MM.1S (cell line): ENCODE data around the gene ASTN1.

Experiments used
- DNase-seq: peaks from one replicate; pipeline ENCODE4 v3.0.0-alpha.2; 2015
- H2AFZ ChIP-seq: fragments of 300-600 bp; sonication (generic); 2 replicates; pipeline ENCODE4 v1.6.0; 2016; ENCODE audit warnings: antibody characterized with exemption, low read length
- H3F3A ChIP-seq: fragments of 300-600 bp; sonication (generic); 2 replicates; pipeline ENCODE4 v1.6.1; 2016; ENCODE audit warnings: mild to moderate bottlenecking, antibody characterized with exemption, low read length, moderate library complexity, mixed read lengths; ENCODE audit not compliant: insufficient read depth
- H3K27ac ChIP-seq: fragments of 300-600 bp; sonication (generic); 2 replicates; pipeline ENCODE4 v1.5.1; 2016; ENCODE audit warnings: mild to moderate bottlenecking, low read length
- H3K27me3 ChIP-seq: fragments of 300-600 bp; sonication (generic); replicated peaks from 2 replicates; pipeline ENCODE4 v1.6.0; 2016; ENCODE audit warnings: low read length; ENCODE audit not compliant: insufficient read depth
- H3K36me3 ChIP-seq: fragments of 300-600 bp; sonication (generic); replicated peaks from 2 replicates; pipeline ENCODE4 v1.6.1; 2016; ENCODE audit warnings: mild to moderate bottlenecking, low read length, mixed read lengths; ENCODE audit not compliant: insufficient read depth
- H3K4me1 ChIP-seq: fragments of 300-600 bp; sonication (generic); 2 replicates; pipeline ENCODE4 v1.6.1; 2016; ENCODE audit warnings: low read length, mixed read lengths
- H3K4me2 ChIP-seq: fragments of 300-600 bp; sonication (generic); 2 replicates; pipeline ENCODE4 v1.6.0; 2016; ENCODE audit warnings: low read depth, low read length
- H3K4me3 ChIP-seq: fragments of 300-600 bp; sonication (generic); 2 replicates; pipeline ENCODE4 v1.5.1; 2016; ENCODE audit warnings: low read length, mixed read lengths
- H3K79me2 ChIP-seq: fragments of 300-600 bp; sonication (generic); 2 replicates; pipeline ENCODE4 v1.6.1; 2016; ENCODE audit warnings: mixed run types, low read length, mixed read lengths
- H3K9ac ChIP-seq: fragments of 300-600 bp; sonication (generic); 2 replicates; pipeline ENCODE4 v1.6.1; 2016; ENCODE audit warnings: low read length, mixed read lengths
- H3K9me2 ChIP-seq: fragments of 300-600 bp; sonication (generic); replicated peaks from 2 replicates; pipeline ENCODE4 v1.6.1; 2016; ENCODE audit warnings: mild to moderate bottlenecking, low read length, mixed read lengths; ENCODE audit not compliant: insufficient read depth
- H3K9me3 ChIP-seq: fragments of 300-600 bp; sonication (generic); replicated peaks from 2 replicates; pipeline ENCODE4 v1.6.1; 2016; ENCODE audit warnings: mild to moderate bottlenecking, low read length, mixed read lengths; ENCODE audit not compliant: insufficient read depth
- H4K20me1 ChIP-seq: fragments of 300-600 bp; sonication (generic); 2 replicates; pipeline ENCODE4 v1.6.1; 2016; ENCODE audit warnings: mild to moderate bottlenecking, low read length, moderate library complexity, mixed read lengths; ENCODE audit not compliant: insufficient read depth
- EZH2 ChIP-seq: fragments of 300-600 bp; sonication (generic); optimal IDR thresholded peaks from 2 replicates; pipeline ENCODE3; 2017; ENCODE audit warnings: low read depth, mild to moderate bottlenecking, antibody characterized with exemption, low read length, mixed read lengths
- EZH2phosphoT487 ChIP-seq: fragments of 300-600 bp; sonication (generic); IDR thresholded peaks from 2 replicates; pipeline ENCODE4 v1.6.1; 2018; ENCODE audit warnings: antibody characterized with exemption, low read length
- TF ChIP-seq, protein P1 (sequence below): fragments of 300-600 bp; sonication (generic); IDR thresholded peaks from 2 replicates; pipeline ENCODE4 v1.5.1; 2016; ENCODE audit warnings: antibody characterized with exemption, low read length, mixed read lengths

Gene ASTN1

DNA sequence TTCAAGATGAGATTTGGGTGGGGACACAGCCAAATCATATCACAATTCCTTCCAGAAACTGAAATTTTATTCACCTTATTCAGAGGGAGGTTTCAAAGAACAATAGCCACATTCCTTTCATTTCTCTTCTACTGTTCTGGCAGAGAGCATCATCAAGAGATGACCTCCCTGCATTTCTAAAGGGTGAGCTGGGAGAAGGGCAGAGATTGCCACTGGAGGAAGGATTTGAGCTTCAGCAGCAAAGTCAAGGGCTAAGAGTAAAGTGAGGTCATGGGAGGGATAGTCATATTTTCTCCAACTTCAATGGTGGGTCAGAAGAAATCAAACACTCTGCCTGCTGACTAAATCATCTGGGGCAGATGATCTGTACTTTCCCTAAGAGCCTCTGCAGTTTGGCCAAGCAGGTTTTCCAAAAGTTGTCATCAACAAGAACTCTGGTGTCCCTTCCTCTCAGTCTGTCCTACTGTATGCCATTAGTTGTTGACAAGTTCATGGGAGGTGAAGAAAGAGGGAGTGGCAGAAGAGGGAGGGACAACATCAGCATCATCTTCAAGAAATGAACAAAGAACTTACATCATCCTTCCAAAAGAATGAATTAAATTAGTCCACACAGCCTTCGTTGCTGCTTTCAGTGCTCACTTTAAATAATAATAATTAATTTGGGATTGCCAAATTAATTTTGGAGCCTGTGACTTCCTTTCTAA is 298.3 kb downstream of the ASTN1 start:
- no peak overlapping the region for H2AFZ ChIP-seq

DNA sequence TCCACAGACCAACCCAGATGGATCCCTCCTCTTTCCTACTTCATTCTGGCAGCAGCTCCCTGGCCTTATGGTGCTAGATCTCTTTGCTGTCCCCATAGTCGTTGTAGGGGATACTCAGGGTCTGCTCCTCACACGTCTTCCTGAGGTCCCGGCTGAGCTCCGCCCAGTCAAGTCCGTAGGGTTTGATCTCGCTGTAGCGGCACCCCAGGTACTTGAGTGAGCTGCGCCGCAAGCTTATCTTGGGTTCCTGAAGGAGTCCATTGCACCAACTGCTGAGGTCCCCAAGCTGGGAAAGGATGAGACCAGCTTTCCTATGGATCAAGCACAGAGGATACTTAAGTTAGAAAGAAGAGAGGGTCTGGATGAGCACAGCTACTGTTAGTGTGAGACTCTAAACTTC is 300.3 kb downstream of the ASTN1 start:
- Histone ChIP-seq H3K36me3 (no peaks in the 10 kb centered on the region), H3F3A (no peaks in the 10 kb centered on the region), H4K20me1 (no peaks in the 10 kb centered on the region), H3K79me2 (no peaks in the 10 kb centered on the region), H3K9me2 (no peaks in the 10 kb centered on the region), H3K9me3 (no peaks in the 10 kb centered on the region), H3K9ac (no peak overlapping the region), H2AFZ (no peak overlapping the region), H3K4me3 (no peak overlapping the region), H3K27me3 (no peaks in the 10 kb centered on the region), H3K4me2 (no peak overlapping the region), H3K27ac (no peak overlapping the region), H3K4me1 (no peaks in the 10 kb centered on the region)
- DNase-seq = no peak
- no peak for TF ChIP-seq EZH2phosphoT487
- TF ChIP-seq, protein P1, sequence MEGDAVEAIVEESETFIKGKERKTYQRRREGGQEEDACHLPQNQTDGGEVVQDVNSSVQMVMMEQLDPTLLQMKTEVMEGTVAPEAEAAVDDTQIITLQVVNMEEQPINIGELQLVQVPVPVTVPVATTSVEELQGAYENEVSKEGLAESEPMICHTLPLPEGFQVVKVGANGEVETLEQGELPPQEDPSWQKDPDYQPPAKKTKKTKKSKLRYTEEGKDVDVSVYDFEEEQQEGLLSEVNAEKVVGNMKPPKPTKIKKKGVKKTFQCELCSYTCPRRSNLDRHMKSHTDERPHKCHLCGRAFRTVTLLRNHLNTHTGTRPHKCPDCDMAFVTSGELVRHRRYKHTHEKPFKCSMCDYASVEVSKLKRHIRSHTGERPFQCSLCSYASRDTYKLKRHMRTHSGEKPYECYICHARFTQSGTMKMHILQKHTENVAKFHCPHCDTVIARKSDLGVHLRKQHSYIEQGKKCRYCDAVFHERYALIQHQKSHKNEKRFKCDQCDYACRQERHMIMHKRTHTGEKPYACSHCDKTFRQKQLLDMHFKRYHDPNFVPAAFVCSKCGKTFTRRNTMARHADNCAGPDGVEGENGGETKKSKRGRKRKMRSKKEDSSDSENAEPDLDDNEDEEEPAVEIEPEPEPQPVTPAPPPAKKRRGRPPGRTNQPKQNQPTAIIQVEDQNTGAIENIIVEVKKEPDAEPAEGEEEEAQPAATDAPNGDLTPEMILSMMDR = no peak
- no peak for TF ChIP-seq EZH2

More for the DNA sequence above, 298.3 kb downstream of the ASTN1 start:
- no peak overlapping the region for H3K4me2 ChIP-seq
- no peak overlapping the region for H3K4me3 ChIP-seq
- H3K4me1 ChIP-seq = no peaks in the 10 kb centered on the region
- no peak for DNase-seq
- no peaks in the 10 kb centered on the region for H3K36me3 ChIP-seq
- H3K9ac ChIP-seq = no peak overlapping the region
- H3F3A ChIP-seq = no peaks in the 10 kb centered on the region
- no peaks in the 10 kb centered on the region for H3K9me3 ChIP-seq
- TF ChIP-seq EZH2 (no peak), EZH2phosphoT487 (no peak)
- TF ChIP-seq, protein P1 = no peak
- no peaks in the 10 kb centered on the region for H3K79me2 ChIP-seq
- H3K9me2 ChIP-seq = no peaks in the 10 kb centered on the region
- no peak overlapping the region for H3K27ac ChIP-seq
- H4K20me1 ChIP-seq = no peaks in the 10 kb centered on the region
- H3K27me3 ChIP-seq = no peaks in the 10 kb centered on the region

DNA sequence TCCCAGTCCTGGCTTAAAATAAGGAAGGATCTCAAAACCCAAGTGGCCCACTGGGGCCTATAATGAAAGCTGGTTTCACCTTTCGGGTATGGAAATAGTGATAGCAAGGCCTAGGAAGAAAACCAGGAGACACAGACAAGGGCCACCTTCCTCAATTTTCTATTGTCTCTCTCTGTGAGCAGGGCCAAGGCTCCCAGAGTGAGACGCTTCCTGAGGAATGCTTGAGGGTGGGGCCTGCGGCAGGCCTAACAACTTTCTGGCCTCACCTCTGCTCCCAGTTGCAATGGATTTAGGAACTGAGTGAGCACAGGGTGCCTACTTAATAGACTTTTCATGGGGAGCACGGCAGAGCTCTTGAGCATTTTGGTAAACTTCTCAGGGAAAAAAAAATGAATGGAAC is 300.9 kb downstream of the ASTN1 start:
- Histone ChIP-seq H3K9me3 (no peaks in the 10 kb centered on the region), H3K79me2 (no peaks in the 10 kb centered on the region), H3F3A (no peaks in the 10 kb centered on the region), H3K27me3 (no peaks in the 10 kb centered on the region), H3K9ac (no peak overlapping the region), H3K27ac (no peak overlapping the region), H4K20me1 (no peaks in the 10 kb centered on the region), H3K9me2 (no peaks in the 10 kb centered on the region), H3K4me3 (no peak overlapping the region), H3K4me1 (no peaks in the 10 kb centered on the region), H3K36me3 (no peaks in the 10 kb centered on the region), H3K4me2 (no peak overlapping the region), H2AFZ (no peak overlapping the region)
- no peak for TF ChIP-seq EZH2
- TF ChIP-seq, protein P1 = no peak
- TF ChIP-seq EZH2phosphoT487 = no peak
- DNase-seq = no peak
